Stimulated activated CD8-positive, alpha-beta memory T cell treated with anti-CD3 and anti-CD28 coated beads, Interleukin-12 subunit alpha, Interleukin-12 subunit beta, amount 100 ng/mL, for 24 hours (primary cell): ENCODE results near the gene VSIG4.
A peak's percentile ranks its signal among the peaks of the same experiment; 100 is the strongest.
"Not testable (repeated sequence)": the region's sequence is repeated elsewhere in the genome, so short reads cannot be mapped to it uniquely, and the experiment has no call there.

Experiments
- DNase-seq: peaks from one replicate; pipeline ENCODE4 v3.0.0-alpha.2; 2020; ENCODE audit errors: extremely low read depth

The VSIG4 gene, protein sequence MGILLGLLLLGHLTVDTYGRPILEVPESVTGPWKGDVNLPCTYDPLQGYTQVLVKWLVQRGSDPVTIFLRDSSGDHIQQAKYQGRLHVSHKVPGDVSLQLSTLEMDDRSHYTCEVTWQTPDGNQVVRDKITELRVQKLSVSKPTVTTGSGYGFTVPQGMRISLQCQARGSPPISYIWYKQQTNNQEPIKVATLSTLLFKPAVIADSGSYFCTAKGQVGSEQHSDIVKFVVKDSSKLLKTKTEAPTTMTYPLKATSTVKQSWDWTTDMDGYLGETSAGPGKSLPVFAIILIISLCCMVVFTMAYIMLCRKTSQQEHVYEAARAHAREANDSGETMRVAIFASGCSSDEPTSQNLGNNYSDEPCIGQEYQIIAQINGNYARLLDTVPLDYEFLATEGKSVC

DNA sequence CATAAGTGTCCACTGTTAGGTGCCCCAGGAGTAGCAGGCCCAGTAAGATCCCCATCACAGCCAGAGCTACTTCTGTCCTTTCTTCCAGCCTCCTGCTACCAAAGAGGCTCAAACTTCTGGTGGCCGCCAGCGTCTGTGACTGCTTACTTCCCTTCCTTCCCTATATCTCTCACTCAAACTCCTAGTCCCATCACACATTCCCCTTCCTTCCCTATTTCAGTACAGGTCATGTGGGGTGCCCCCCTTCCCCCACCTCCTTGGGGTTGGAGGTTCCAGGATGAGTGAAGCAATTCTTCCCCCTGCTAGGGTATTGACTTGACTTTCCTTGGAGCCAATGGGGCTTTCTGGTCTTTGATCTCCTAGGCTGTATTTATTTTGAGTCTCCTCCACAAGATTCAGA is at the start of gene VSIG4:
Gene VSIG4, minus strand, starts transcription at position 137 of the 400 bp plus-strand sequence. Its CDS starts 82 bp downstream, at position 55.
- DNase-seq, result no peak

GRCh38 chrX:66076801-66077200 is 36.9 kb upstream of the VSIG4 start:
- no peak for DNase-seq

GRCh38 chrX:66074920-66075879 is 35.3 kb upstream of the VSIG4 start:
- peak; percentile 1 for DNase-seq

GRCh38 chrX:66071126-66071525 is 31.2 kb upstream of the VSIG4 start:
- no peak for DNase-seq

DNA sequence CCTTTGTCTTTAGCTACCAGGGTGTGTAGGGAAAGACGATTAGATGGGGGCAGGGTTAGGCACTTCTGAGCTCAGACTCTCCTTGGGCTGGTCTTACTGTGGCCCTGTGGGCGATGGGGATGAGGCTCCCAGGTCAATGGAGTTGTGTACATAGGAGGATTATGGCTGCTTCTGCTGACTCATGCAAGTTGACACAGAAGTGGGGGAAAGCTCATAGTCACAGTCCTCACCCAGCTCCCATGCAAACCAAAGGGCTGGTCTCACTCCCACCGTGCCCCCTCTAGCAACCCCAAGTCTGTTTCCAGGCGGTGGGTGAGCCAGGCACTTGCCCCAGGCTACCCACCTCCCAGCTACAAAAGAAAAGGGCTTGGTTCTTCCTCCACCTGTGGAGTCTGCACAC is 24.4 kb upstream of the VSIG4 start:
- DNase-seq, result no peak

- not testable (repeated sequence) for DNase-seq
These were observed 17.1 kb upstream of the VSIG4 start for GRCh38 chrX:66057019-66057418.

GRCh38 chrX:66054978-66055377 is 15.1 kb upstream of the VSIG4 start:
- DNase-seq, result no peak

GRCh38 chrX:66053414-66053813 is 13.5 kb upstream of the VSIG4 start:
- no peak for DNase-seq

GRCh38 chrX:66051980-66052379 is 12.1 kb upstream of the VSIG4 start:
- no peak for DNase-seq

- DNase-seq, result no peak
These were observed 10.3 kb upstream of the VSIG4 start for GRCh38 chrX:66050140-66050569.

GRCh38 chrX:66049056-66049455 is 9.2 kb upstream of the VSIG4 start:
- no peak for DNase-seq

GRCh38 chrX:66046612-66047235 is 6.8 kb upstream of the VSIG4 start:
- DNase-seq, result no peak

DNA sequence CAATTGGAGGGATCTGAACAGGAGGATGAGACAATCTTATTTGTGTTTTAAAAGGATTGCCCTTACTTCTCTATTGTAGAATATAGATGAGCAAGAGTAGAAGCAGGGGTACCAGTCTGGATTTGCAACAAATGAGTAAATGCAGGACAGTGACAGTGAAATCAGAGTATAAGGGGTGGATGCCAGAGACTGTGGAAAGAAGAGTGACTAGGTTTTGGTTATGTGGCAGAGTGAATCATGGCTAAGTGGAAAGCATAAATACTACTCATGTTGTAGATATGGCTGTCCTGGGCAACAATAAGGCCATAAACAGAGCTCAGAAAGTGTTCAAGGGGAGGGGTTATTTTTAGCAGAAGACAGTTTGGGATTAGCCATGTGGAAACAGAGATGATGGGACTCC is 6.0 kb upstream of the VSIG4 start:
- DNase-seq, result no peak

DNA sequence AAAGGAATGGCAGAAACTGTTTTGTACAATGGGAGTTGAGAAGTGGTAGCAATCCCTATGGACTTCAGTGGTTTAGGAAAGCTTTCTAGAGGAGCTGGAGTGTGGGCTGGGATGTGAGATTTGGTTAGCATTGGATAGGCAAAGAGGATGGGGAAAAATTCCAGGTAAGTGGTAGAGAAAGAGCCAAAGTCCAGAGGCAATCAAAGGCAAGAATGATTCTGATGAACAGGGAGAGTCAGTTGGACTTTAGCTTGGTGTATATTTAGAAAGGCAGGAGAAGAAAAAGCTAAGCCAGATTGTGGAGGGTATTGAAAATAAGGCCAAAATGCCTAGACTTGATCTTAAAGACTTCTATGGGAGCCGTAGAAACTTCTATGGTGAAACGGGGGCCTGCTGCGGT is 3.7 kb upstream of the VSIG4 start:
- no peak for DNase-seq

DNA sequence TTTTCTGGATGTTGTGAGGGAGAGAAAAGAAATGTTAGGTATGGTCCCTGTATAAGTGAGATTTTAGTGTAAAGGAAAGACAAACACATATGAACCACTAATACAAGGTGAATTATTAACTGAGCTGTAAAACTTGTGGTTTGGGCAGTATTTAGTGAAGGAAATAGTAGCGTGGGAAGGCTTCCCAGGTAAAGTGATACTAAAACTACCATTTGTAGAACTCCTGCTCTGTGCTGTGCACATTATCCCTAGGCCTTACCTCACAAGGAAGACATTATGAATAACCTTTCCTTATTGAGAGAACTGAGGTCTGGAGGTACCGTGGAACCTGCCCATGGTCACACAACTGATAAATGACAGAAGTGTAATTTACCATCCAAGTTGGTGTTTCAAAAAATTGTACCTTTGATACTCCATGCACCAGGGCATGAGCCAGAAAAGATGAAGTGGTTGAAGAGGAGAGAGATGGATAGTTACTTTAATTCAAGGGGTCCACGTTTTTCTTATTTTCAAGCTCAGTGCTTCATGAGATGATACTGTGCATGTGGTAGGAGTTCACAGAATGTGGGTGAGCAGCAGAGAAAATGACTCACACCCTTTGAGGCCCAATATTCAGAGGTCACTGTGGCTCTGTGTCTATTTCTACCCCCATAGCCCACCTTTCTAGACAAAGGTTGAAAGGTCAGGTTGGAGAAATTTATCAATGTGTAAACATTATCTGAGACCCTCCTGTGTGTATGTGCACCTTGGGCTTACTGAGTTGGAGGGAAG is 2.6 kb upstream of the VSIG4 start:
- DNase-seq, result no peak

GRCh38 chrX:66038115-66038514 is 1.8 kb downstream of the VSIG4 start:
- DNase-seq, result no peak

- DNase-seq, result no peak
These were observed 3.6 kb downstream of the VSIG4 start for GRCh38 chrX:66036231-66036630.

DNA sequence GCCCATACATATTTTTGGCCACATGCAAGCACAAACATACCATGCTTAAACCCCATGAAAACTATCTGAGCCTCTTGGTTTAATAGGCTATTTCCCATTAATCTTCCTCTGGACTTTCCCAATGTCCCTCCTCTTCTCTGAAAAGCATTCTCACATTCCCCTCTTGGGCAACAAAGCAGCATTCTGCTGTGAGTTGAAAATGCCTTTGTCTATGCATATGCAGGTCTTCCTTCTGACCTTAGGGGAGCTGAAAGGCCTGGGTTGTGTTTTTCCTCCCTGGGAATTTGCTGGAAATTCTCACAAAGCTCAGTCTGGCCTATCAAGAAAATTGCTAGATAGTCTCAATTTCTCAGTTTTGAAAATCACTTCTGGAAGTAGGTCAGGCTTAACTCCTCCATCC is 4.2 kb downstream of the VSIG4 start:
- DNase-seq, result no peak

GRCh38 chrX:66030505-66031317 is 9.2 kb downstream of the VSIG4 start:
- no peak for DNase-seq

DNA sequence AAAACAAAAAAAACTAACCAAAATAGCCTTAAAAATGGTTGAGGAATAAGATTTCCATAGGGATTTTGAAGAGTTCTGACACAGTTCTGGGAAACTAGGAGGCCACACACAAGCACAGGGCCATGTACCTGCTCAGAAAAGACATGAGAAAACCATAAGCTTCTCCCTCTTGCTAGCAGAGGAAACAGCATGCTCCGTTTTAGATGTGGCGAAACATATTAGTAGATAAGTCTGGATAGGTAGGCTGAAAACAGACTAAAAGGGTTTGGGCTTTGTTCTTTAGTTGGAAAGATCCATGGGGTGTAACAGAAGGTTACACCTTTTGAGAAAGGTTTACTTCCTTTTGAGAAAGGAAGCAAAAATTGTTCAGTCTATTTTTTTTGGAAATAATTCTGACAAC is 10.9 kb downstream of the VSIG4 start:
- no peak for DNase-seq

- DNase-seq, result no peak
These were observed 15.3 kb downstream of the VSIG4 start for GRCh38 chrX:66024570-66024969.
